NCI-H345 treated with DMSO at 0.1 percent for 48 hours (cell line): Measurements from ENCODE around the gene LYPD6B.

Source experiments
- DNase-seq: peaks from one replicate; lab custom pipeline; 2025; ENCODE audit not compliant: unreplicated experiment; lab: John Stamatoyannopoulos, UW

The LYPD6B gene

DNA sequence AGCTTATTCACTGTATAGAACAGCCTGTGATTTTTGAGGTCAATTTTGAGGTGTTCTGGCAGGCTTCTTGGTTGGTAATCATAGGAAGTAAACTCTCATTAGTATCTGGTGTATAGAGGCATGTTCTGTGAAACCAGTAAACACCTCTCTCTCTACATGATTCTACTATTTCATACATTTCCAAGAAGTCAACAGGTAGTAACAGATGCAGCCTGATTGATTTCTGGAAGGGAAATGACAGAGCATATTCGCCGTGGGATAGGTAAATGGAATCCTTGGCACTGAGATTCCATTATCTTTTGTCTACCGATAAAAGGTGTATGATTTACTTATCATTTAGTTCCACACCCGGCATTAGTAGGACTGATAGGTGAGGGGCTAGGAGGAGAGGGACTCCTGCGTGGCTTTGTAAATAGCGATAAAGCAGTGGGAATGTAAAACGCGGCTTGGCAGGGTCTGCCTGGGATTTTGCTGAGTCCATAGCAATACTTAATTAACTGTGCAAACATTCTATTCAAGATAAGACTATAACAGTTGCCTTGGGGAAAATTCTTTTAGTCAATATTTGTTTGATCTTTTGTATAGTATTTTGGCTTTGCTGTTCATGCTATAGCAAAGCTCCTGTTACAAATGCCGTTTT, 32.3 kb downstream of the LYPD6B start:
- DNase-seq = no peak

DNA sequence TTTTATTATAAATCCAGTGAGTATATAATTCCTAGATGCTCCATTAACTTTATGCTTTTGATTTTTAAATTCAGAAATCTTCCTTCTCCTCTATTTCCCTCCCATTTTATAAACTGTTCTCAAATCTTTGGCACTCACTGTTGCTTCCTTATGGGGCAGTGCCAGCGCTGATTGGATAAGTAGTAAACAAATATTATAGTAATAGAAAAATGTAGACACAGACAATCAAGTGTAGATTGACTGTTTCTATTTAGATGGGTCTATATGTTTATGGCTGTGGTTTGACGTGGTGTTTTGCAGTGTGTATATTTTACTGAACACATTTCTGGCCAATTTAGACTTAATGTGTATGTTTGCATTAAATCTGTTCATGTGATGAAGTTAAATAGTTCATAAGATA, 36.6 kb downstream of the LYPD6B start:
- no peak for DNase-seq

DNA sequence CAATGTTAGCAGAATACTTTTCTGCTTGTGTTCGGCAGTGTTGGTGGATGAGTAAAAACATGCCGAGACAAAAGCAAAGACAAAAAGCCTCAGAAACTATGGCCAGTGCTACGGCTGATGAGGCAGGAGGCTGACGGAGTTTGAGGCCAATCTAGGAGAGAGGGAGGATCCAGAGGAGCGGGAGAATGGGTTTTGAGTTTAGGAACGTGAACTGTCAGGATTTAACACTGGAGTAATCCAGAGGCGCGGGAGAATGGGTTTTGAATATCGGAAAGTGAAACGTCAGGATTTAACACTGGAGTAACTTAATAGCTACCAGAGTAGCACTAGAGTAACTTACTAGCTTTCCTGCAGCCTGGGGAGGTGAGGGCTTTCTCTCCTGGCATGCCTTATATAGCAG, 37.4 kb downstream of the LYPD6B start:
- DNase-seq = no peak

DNA sequence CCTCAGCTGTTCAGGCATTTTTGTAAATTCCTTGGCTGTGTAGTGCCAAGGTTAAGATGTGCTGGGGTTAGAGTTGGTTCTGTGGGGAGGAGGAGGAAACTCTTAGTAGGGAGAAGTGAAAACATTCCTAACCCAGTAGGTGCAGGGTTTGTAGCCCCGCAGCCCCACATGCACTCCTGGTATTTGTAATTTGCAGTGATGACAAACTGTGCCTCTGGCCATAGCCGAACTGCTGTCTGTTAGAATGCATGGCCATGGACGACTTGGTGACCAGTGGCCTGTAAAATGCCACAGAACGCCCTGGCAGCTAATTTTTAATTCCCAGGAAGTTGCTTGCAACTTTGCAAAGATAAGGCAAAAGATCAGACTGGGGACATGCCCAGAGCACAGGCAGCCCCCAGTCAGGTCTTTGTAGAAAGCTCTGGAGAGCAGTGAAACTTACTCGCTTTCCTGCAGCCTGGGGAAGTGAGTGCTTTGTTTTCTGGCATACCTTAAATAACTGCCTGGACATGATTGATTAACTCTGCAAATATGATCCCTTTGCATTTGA, 38.4 kb downstream of the LYPD6B start:
- no peak for DNase-seq

DNA sequence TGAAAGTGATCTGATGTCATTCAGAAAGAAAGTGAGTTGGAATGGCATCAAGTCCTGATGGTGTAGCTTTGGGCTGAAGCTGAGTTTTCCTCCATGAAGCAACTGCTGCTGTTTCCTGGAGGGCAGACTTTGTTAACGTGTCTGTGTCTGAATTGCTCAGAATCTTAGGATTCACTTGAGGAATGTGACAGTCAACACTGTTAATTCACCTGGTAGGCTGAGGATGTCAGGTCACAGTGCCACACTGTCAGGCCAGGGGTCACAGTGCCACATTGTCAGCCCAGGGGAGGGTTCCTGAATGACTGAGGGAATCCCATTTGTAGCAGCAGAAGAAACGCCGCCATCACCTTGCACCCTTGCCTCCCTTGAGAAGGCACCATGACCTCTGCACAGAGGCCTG, 39.4 kb downstream of the LYPD6B start:
- DNase-seq = no peak

DNA sequence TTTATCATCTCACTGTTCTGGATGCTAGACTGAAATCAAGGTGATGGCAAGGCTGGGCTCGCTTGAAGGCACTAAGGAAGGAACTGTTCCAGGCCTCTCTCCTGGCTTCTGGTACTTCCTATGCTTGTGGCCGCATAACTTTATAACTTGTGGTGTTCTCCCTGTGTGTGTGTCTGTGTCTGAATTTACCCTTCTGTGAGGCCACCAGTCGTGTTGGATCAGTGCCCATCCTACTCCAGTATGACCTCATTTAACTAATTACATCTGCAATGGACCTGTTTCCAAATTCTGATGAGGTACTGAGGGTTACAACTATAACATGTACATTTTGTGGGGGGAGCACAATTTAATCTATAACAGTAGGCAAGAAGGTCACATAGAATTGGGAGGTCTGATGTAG, 41.6 kb downstream of the LYPD6B start:
- no peak for DNase-seq

DNA sequence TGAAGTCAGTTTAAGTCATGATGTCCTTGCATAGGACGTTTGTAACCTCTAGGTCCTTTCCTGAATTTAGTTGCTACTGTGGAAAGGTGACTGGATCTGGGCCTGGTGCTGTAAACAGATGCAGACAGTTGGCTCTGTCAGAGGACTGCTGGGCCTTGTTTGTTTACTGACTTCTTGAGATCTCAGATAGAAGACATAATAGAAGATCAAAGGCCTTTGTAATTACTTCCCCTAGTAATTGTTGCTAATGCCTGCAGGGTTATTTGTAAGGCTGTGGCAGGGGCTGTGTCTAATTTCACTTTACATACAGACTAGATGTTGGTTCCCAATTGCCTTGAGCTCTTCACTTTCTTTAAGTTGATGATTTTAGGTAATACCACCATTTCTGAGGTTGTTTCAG, 42.5 kb downstream of the LYPD6B start:
- DNase-seq = no peak

DNA sequence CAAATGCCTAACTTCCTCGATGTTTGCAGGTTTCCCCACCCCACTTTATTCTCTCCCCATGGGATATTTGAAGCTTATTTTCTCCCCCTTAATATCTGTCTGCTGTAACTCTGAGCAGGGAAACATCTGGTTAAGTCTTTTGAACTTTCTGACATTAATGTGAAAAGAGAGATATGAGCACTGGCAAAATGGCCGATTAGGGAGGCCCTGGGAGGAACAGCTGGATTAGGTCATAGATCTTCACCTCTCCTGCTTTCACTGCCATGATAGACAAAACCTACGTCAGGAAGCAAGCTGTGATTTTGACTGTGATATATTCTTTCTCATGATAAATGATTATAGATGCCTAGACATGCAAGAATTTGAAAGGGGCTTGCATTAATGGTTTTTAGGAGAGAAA, 43.6 kb downstream of the LYPD6B start:
- DNase-seq = no peak

DNA sequence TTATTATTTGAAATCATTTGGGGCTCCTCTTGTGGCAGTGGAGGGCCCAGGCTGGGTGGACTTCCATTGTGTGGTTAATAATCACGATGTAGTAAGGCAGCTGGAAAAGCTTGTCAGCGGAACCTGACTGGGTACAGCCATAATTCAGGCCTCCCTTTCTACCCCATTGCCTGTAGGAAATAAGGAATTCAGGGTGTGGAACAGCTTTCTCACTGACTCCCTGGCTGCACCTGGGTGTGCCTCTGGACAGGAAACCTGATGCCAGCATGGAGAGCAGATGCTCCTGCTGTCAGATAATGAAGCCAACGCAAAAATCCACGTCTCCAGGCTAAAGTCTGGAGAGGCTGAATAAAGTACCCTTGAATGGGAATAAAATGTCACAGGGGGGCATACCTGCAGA, 44.2 kb downstream of the LYPD6B start:
- DNase-seq = peak; percentile 82

DNA sequence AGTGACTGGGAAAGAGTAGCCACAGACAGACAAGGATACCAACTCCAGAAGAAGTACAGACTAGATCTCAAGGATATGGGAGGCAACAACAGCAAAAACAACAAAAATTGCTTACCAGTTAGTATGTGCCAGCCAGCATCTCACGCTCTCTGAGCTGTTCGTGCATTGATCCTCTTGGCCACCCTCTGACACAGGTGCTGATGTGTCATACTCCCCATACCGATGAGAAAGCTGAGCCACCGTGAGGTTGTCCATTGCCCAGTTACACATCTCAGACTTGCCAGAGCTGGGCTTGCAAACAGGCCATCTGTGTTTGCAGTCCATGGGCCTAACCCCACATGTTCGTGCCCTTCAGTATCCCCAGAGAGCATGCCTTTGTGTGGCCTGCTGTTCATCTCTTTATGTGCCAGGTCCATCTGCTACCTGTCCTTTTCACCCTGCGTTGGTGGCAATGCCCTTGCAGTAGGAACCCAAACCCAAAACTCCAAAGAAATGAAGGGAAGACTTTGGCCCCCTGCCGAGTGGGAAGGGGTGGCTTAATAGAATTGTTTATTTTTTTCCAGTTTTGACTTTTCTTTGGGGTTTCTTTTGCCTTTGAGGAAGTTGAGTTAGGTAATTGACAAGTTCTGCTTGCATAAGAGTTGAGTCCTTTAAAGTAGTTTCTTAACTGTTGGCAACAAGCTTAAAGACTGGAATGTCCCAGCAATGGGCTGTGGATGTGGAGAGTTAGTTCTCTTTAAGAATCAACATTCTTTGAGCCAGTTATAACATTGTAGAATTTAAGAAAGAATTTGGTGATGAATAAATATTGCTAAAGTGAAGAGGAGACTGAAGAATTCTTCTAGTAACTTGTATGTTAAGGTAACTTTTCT, 46.7 kb downstream of the LYPD6B start:
- no peak for DNase-seq

DNA sequence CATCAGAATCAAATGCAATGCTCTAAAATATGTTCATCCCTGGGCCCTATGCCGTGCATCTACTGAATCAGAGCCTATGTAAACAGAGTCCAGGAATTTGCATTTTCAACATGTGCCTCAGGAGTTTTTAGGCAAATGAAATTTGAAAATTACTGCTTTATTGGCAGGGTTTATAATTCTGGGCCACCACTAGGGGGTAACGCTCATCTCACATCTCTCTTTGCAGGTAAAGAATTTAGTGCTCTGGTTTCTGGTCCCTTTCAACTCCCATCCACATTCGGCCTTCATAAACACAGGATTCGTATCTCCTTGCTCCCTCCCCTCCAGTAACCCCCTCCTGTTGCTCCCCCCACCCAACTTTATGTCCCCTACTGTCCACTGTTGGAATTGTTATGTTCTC, 49.3 kb downstream of the LYPD6B start:
- no peak for DNase-seq

DNA sequence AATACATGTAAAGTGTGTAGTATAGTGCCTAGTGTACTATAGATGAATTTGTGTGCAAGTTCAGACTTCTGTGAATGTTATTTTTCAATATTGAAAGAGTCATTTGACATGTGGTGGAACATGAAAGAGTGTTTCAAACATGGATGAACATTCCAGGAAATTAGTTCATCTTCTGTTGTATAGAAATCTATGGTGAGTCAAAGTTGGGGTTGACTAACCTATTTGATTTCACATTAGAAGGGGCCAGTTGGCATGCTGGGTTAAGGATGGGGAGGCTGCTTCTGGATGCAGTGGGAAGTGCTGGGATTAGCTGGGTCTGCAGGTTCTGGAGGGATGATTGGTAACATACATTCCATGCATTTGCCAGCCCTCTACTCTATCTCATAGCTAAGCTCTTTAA, 50.6 kb downstream of the LYPD6B start:
- DNase-seq = no peak

DNA sequence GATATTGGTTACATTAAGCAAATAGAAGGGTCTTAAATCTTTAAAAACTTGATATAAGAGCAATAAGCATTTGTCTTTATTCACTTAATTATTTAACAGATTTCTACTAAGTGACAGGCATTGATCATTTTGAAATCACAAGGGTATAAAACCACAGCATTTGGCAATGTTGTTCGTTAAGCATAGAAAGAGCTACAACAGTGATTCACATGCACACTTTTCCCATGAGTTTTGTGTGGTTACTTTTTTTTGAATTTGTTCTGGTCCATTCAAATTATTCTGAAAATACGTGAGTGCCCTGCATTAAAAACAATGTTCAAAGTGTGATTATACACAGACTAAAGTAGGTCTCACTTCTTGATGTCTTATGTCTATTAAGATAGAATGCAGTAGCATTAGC, 52.2 kb downstream of the LYPD6B start:
- no peak for DNase-seq

DNA sequence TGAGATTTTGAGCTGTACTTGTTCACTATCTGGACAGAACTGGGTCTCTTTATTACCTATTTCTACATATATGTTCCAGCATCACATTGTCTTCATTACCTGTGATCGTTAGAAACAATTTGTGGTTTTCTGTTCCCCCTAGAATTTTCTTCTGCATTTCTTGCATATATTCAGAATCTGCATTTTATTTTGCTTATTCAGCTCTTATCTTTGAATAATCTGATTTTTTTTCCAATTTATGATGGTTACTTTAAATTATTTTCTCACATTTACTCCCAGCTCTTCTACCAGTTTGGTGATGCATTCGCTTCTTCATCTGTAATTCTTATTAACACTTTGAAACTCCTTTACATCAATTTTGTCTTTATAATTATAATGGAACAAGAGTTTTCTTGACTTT, 55.1 kb downstream of the LYPD6B start:
- no peak for DNase-seq

DNA sequence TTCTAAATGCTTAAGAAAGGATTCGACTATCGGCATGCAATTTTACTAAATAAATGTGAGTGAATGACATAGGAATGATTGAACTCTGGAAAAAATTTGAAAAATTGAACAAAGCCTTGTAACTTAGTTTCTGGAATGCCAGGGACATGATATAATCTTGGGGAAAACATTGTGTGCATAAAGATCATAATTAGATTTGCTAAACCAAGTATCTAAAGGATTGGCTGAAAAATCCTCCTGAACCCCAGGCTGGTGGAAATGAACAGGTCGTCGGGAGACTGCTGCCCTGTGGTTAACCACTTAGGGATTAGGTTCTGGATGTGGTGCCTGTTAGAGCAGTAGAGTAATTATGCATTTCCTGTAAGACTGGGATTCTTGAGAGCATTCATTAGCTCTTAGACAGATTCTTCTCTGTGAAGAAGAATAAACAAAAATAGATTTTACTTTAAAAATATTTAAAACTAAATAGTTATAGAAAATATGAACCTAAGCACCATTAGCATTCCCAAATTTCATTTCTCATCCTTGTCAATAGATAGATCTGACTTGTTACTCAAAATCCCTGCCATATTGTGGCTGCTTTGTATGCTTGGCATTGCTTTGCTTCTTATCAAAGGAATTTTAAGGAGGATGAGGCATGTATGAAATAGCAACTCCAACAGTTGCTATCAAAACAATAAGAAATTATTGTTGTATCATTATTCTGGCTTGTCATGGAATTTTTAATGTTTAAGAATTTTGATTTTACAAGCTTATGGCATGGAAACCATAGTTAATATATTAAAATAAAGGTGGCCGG, 55.9 kb downstream of the LYPD6B start:
- DNase-seq = no peak

DNA sequence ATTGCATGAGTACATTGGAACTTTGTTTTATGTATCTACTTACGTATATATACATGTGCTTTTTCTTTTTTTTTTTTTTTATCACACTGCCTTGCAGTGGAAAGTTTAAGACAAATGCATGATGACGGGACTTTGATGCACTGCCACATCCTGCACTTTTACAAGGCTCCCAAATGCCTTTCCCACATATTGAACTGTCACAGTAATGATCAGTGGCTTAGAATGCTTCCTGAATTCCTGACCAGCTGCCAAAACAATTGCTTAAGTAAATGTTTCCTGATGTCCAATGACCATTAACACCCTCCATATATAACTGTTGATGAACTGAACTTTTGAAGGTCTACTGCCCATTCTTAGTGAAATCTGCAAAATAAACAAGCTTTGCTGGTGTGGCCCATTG, 60.2 kb downstream of the LYPD6B start:
- DNase-seq = no peak

DNA sequence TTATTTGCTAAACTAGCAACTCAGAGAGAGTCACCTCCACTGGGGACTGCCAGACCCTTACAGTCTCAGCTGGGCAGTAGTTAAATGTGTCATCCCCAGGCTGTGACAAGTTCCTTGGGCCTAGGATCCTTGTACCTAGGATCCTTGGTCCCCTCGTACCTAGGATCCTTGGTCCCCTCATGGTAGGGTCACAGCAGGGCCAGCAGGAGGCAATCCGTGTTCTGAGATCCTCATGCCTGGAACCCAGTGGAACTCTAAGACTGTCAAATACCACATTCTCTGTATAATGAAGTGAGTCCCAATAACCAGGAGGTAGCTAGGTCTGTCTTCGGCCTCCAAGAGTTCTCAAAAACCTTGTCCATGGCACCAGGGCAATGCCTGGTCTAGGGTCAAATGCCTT, 60.8 kb downstream of the LYPD6B start:
- DNase-seq = no peak

DNA sequence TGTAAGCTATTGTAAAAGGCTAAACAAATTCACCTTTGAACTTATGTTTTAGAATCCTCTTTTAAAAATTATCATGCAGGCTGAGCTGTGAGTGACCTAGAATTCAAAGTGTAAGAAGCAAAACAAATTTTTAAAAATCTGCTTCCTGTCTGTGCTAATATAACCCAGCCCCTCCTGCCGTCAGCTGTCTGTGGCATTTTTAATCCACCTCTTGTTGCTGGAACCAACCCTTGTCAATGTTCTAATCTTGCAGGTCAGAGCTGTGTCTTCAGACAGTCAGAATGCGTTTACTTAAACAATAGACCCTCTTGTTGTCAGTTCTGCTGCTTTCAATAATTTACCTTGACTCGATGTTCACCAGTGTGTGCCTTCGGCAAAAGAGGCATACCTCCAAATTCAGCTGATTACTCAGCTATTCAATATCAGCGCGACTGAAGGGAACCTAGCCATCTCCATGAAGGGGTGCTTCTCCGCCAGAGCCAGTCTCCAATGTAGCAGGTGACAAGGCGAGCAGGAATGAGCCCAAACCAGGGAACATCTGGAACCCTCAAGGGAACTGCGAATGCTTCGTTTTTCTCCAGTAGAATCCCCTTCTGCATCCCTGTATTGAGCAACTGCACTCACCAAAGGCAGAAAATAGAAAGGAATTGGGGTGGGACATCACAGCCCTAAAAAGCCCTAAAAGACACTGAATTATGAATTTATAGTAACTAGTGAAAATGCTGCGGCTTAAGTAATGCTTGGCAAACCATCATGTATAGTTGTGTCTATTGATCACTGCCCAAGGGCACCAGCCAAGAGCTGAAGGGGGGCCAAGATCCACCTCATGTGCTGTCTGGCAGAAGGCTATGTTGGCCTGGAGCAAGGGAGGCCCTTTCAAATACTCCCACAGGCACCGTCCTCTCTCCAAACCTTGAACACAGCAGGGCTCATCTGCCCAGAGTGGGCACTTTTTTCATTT, 62.5 kb downstream of the LYPD6B start:
- no peak for DNase-seq

DNA sequence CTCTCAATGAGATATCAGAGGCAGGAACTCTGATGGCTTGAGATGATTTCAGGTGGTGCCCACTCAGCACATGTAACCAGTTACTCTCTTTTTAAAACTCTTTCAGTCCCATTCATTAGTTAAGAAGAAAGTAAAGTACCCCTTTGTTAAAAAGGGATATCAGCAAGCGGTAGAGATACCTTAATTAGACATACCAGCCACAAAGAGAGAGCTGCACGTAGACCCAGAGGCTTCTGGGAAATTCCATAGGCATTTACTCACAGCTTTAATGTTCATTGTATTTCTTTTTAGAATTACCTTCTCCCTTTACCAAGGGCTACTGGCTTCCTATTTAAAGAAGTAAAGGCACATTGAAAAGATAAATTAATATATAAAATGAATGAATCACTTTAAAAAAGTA, 63.3 kb downstream of the LYPD6B start:
- DNase-seq = no peak

DNA sequence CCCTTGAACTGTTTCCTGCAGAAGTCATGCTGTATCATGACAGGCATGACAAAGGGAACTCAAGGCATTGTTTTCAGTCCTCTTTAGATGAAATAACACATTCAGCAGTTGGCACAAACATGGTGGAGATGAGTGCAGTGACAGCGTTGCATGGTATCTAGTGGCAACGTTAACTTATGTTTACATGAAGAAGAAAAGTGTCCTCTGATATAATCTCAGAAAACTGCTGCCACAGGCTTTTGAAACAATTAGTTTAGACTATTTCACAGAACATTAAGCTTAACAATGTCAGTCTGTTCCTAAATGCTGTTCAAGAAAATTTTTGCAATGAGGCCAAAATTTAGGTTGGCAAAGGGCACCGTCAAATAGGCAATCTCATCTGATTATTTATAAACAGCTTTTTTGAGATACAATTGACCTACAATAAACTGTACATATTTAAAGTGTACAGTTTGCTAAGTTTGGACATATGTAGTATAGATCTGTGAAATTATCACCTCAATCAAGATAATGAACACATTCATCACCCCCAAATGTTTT, 64.7 kb downstream of the LYPD6B start:
- DNase-seq = no peak
